ENCODE data around the gene MAGEA6.
"Not testable (repeated sequence)": the region's sequence is repeated elsewhere in the genome, so short reads cannot be mapped to it uniquely, and the experiment has no call there.

Gene MAGEA6, protein sequence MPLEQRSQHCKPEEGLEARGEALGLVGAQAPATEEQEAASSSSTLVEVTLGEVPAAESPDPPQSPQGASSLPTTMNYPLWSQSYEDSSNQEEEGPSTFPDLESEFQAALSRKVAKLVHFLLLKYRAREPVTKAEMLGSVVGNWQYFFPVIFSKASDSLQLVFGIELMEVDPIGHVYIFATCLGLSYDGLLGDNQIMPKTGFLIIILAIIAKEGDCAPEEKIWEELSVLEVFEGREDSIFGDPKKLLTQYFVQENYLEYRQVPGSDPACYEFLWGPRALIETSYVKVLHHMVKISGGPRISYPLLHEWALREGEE

DNA sequence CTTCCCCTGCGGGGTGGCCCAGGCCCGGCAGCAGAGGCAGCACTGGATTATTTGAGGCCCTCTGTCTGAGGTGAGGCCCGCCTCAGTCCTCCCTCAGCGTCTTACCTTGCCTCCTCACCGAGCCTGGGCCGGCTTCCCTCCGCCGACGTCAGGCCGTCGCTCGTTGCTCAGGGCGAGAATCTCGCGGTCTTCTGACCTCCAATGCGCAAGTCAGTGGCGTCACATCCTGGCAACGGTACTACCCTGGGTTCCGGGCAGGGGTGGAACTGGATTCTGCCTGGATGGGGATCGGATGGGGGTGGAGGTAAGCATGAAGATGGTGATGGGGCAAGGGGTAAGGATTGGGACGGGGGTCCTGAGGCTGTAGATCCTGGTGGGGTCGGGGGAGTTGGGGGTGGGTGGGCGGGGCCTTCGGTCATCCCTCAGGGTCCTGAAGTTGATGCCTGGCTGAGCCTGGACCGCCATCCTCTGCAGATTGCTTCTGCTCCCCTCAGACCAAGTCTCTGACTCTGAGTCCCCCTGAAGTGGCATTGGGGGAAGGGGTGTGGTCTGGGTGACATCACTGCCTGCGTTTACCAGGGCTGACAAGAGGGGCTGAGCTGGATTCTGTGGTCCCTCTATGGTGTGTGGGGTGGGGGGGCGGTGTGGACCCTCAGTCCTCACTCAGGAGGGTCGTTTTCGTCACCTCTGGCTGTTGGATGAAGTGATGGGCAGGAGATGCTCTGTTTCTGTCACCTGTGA lies at the start of gene MAGEA6:
TSS of gene MAGEA6 (minus strand) at position 141 of the 741 bp plus-strand sequence. CDS start 2,039 bp downstream, outside the sequence.
- not testable (repeated sequence) for H3K9me3 ChIP-seq (ENCODE audit: low read length); H3K4me1 ChIP-seq (ENCODE audit: insufficient read depth, low read length); H3K36me3 ChIP-seq (ENCODE audit: insufficient read depth, low read length); H3K27me3 ChIP-seq (ENCODE audit: control insufficient read depth in 1 of 2, insufficient read depth in 2 of 2, low read length in 2 of 2); H3K9ac ChIP-seq (ENCODE audit: low read length); H3K27ac ChIP-seq (ENCODE audit: low read depth, low read length); H3K4me3 ChIP-seq (ENCODE audit: low read depth in 1 of 2, low read length in 2 of 2)

DNA sequence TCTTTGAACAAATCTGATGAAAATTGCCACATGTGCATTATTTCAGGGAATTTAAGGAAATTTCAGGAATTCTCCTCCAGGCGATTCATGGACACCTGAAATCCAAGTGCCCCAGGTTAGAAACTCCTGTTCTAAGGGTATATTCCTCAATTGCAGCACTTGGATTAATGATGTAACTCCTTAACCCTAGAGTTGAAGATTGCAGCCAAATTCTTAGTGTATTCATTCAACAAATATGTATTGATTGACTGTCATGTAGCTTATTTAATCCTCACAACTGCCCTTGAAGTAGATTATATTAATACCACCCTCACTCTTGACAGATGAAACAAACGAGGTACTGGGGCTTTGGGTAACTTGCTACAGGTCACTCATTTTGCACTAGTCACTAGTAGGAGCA lies 49.8 kb upstream of the MAGEA6 start:
- H3K4me3 ChIP-seq (ENCODE audit: low read depth in 1 of 2, low read length in 2 of 2): no peak overlapping the region
- H3K36me3 ChIP-seq (ENCODE audit: insufficient read depth, low read length): no peaks in the 10 kb centered on the region
- H3K4me1 ChIP-seq (ENCODE audit: insufficient read depth, low read length): no peaks in the 10 kb centered on the region

DNA sequence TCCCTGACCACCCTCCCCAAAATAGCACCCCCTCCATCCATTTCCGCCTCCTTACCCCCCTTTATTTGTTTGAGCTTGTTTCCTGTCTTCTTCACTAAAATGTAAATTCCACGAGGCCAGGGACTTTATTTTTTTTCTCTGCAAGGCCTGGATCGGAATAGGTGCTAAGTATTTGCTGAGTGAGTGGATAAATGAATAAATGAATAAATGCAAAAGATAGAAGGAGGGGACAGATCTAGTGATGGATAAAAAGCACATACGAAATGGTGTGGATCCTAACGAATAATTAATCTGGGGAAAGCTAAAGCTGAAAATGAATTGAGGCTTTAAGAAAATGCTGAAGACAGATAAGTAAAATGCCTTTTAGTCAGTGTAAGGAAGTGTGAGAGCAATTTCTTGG lies 48.9 kb upstream of the MAGEA6 start:
- Histone ChIP-seq H3K27ac (ENCODE audit: low read depth, low read length) (no peak overlapping the region), H3K27me3 (ENCODE audit: control insufficient read depth in 1 of 2, insufficient read depth in 2 of 2, low read length in 2 of 2) (no peaks in the 10 kb centered on the region), H3K9me3 (ENCODE audit: low read length) (no peaks in the 10 kb centered on the region), H3K9ac (ENCODE audit: low read length) (no peak overlapping the region), H3K4me3 (ENCODE audit: low read depth in 1 of 2, low read length in 2 of 2) (no peak overlapping the region), H3K36me3 (ENCODE audit: insufficient read depth, low read length) (no peaks in the 10 kb centered on the region), H3K4me1 (ENCODE audit: insufficient read depth, low read length) (no peaks in the 10 kb centered on the region)

More for the DNA sequence above, 49.8 kb upstream of the MAGEA6 start:
- H3K9ac ChIP-seq (ENCODE audit: low read length): no peak overlapping the region
- no peaks in the 10 kb centered on the region for H3K9me3 ChIP-seq (ENCODE audit: low read length)
- peaks cover 0 to 3% of the 10 kb centered on the region in 2 donors for H3K27me3 ChIP-seq (ENCODE audit: control insufficient read depth in 1 of 2, insufficient read depth in 2 of 2, low read length in 2 of 2)
- no peak overlapping the region for H3K27ac ChIP-seq (ENCODE audit: low read depth, low read length)

DNA sequence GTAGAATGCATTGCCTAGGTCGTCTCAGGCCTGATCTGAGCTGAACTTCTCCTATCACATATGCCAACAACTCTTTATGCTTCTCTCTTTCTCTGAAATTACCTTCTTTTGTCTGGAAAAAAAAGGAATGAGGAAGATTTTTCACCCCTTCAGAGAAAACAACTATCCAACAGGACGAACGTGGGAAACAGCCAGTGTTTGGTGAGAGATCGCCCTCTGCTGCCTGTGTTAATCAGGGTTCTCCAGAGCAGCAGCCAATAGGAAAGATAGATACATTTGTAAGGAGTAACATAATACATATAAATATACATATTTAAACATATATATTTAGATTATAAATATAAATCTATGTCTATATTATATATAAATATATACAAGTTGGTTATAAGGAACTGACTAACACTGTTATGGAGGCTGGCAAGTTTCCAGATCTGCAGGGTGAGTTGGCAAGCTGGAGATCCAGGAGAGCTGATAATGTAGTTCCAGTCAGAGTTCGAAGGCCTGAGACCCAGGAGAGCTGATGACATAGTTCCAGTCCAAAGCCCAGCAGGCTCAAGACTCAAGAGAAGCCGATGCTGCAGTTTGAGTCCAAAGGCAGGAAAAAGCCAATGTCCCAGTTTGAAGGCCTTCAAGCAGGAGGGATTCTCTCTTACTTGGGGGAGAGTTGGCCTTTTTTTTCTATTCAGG lies 47.7 kb upstream of the MAGEA6 start:
- Histone ChIP-seq H3K4me1 (ENCODE audit: insufficient read depth, low read length) (no peaks in the 10 kb centered on the region), H3K4me3 (ENCODE audit: low read depth in 1 of 2, low read length in 2 of 2) (no peak overlapping the region), H3K9ac (ENCODE audit: low read length) (no peak overlapping the region), H3K36me3 (ENCODE audit: insufficient read depth, low read length) (no peaks in the 10 kb centered on the region), H3K27ac (ENCODE audit: low read depth, low read length) (no peak overlapping the region), H3K27me3 (ENCODE audit: control insufficient read depth in 1 of 2, insufficient read depth in 2 of 2, low read length in 2 of 2) (no peaks in the 10 kb centered on the region), H3K9me3 (ENCODE audit: low read length) (no peaks in the 10 kb centered on the region)

DNA sequence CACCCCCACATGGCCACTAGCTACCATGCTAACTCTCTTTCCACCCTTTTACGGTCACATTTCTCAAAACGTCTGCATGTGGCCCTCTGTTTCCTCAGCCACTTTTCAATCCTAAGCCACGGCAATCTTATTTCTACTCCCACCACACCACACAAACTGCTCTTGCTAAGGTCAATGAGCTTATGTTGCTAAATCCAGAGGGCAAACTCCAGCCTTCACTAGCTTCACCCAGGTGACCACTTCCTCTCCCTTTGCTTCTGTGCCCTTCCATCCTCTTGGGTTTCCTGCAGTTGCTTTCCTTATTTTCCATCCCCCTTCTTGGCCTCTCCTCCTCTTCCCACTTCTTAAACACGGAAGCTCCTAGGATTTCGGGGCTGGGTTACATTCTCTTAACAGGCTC lies 44.6 kb upstream of the MAGEA6 start:
- H3K9me3 ChIP-seq (ENCODE audit: low read length): no peaks in the 10 kb centered on the region
- peaks cover 0 to 5% of the 10 kb centered on the region in 2 donors for H3K27me3 ChIP-seq (ENCODE audit: control insufficient read depth in 1 of 2, insufficient read depth in 2 of 2, low read length in 2 of 2)
- H3K9ac ChIP-seq (ENCODE audit: low read length): no peak overlapping the region
- H3K36me3 ChIP-seq (ENCODE audit: insufficient read depth, low read length): no peaks in the 10 kb centered on the region
- H3K4me3 ChIP-seq (ENCODE audit: low read depth in 1 of 2, low read length in 2 of 2): no peak overlapping the region
- no peak overlapping the region for H3K27ac ChIP-seq (ENCODE audit: low read depth, low read length)
- no peaks in the 10 kb centered on the region for H3K4me1 ChIP-seq (ENCODE audit: insufficient read depth, low read length)

DNA sequence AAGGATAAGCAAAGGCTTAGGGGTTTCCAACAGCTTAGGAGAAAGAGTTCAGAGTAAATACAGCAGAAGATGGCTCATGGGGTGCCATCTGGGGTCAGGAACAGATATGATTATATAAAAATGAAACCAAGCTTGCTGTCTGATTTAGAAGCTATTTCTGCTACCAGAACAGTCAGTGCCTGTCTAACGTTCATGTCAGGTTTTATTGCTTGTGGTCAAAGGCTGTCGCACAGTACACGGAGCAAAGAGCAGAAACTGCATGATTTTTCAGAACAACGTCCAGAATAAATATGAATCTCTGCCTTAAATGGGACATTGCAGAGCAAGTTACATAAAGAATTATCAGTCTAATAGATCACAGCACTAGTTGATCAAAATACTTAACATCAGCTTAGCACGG lies 43.7 kb upstream of the MAGEA6 start:
- Histone ChIP-seq H3K27ac (ENCODE audit: low read depth, low read length) (no peak overlapping the region), H3K27me3 (ENCODE audit: control insufficient read depth in 1 of 2, insufficient read depth in 2 of 2, low read length in 2 of 2) (peaks cover 0 to 5% of the 10 kb centered on the region in 2 donors), H3K9ac (ENCODE audit: low read length) (no peak overlapping the region), H3K36me3 (ENCODE audit: insufficient read depth, low read length) (no peaks in the 10 kb centered on the region), H3K4me1 (ENCODE audit: insufficient read depth, low read length) (no peaks in the 10 kb centered on the region), H3K9me3 (ENCODE audit: low read length) (no peaks in the 10 kb centered on the region), H3K4me3 (ENCODE audit: low read depth in 1 of 2, low read length in 2 of 2) (no peak overlapping the region)

DNA sequence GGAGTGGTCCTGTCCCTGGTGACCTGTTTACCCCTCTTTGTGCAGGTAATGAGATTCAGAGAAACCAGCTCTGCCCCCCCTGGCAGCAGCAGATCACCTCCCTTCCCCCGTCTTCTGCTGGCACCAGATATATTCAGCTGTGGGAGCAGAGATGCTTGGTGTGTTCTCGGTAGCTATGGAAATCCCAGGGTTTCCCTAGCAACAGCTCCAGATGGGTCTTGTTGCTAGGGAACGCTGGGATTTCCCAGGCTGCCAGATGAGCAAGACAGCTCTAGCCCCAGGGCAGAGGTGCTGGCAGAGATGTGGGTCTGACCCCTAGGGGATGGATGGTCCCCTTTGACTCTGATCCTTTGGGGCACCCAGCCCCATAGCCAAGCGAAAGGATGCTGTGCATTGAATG lies 40.9 kb upstream of the MAGEA6 start:
- no peak overlapping the region for H3K9ac ChIP-seq (ENCODE audit: low read length)
- no peaks in the 10 kb centered on the region for H3K36me3 ChIP-seq (ENCODE audit: insufficient read depth, low read length)
- H3K27ac ChIP-seq (ENCODE audit: low read depth, low read length): no peak overlapping the region
- no peak overlapping the region for H3K4me3 ChIP-seq (ENCODE audit: low read depth in 1 of 2, low read length in 2 of 2)
- H3K4me1 ChIP-seq (ENCODE audit: insufficient read depth, low read length): no peaks in the 10 kb centered on the region
- H3K27me3 ChIP-seq (ENCODE audit: control insufficient read depth in 1 of 2, insufficient read depth in 2 of 2, low read length in 2 of 2): peaks cover 0 to 5% of the 10 kb centered on the region in 2 donors
- H3K9me3 ChIP-seq (ENCODE audit: low read length): no peaks in the 10 kb centered on the region

DNA sequence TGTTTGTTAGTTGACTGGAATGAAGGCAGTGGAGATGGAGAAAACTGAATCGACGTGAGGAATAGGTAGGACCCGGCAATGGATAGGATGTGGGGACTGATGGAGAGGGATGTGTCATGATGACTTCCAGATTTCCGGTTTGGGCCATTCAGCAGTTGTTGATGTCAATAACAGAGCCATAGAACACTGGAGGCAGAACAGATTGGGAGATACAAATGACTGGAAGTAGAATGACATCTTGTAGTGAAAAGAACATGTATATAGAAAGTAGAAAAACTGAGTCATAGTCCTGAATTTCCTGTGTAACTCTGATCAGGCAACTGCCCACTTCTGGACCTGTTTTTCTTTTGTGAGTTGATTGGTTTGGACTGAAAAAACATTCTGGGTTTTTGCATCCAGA lies 36.5 kb upstream of the MAGEA6 start:
- Histone ChIP-seq H3K27me3 (ENCODE audit: control insufficient read depth in 1 of 2, insufficient read depth in 2 of 2, low read length in 2 of 2) (no peaks in the 10 kb centered on the region), H3K9ac (ENCODE audit: low read length) (no peak overlapping the region), H3K4me3 (ENCODE audit: low read depth in 1 of 2, low read length in 2 of 2) (no peak overlapping the region), H3K9me3 (ENCODE audit: low read length) (no peaks in the 10 kb centered on the region), H3K4me1 (ENCODE audit: insufficient read depth, low read length) (no peaks in the 10 kb centered on the region), H3K36me3 (ENCODE audit: insufficient read depth, low read length) (no peaks in the 10 kb centered on the region), H3K27ac (ENCODE audit: low read depth, low read length) (no peak overlapping the region)

DNA sequence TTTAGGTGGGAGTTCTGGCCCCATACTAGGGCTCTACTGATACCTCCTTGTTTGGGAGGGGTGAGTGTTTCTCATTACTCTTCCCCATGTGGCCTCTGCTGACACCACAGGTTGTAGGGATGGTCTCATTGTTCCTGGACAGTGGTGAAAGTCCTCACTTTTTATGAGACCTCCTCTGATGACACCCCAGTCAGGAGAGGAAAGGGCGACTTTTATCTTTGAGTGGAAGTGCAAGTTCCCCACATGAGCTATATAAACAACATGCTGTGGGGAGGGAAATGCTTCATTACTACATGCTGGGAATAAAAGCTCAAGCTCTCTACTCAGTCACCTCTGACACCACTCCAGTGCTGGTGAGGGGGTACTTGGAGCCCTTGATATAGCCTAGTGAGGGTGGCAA lies 29.5 kb upstream of the MAGEA6 start:
- no peak overlapping the region for H3K27ac ChIP-seq (ENCODE audit: low read depth, low read length)
- H3K36me3 ChIP-seq (ENCODE audit: insufficient read depth, low read length): no peaks in the 10 kb centered on the region
- H3K4me1 ChIP-seq (ENCODE audit: insufficient read depth, low read length): no peaks in the 10 kb centered on the region
- no peak overlapping the region for H3K4me3 ChIP-seq (ENCODE audit: low read depth in 1 of 2, low read length in 2 of 2)
- no peaks in the 10 kb centered on the region for H3K27me3 ChIP-seq (ENCODE audit: control insufficient read depth in 1 of 2, insufficient read depth in 2 of 2, low read length in 2 of 2)
- H3K9ac ChIP-seq (ENCODE audit: low read length): no peak overlapping the region
- no peaks in the 10 kb centered on the region for H3K9me3 ChIP-seq (ENCODE audit: low read length)

DNA sequence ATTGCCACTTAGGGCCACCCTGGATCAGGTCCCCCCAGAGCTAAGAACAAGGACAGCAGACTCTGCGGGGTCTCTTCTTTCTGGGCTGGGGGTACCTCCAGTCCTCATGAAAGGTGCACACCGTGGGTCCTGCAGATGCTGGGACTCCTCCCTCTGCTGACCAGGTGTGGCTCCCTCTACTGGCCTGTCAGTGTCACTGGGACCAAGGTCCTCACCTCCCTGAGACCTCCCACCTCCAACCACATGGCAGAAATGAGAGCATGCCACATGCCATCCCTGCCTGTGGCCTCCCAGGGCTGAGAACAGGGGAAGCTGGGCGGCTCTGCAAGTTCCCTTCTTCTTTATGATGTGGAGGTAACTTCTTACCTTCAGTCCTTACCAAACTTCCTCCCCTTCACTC lies 17.6 kb upstream of the MAGEA6 start:
- H3K36me3 ChIP-seq (ENCODE audit: insufficient read depth, low read length); H3K4me3 ChIP-seq (ENCODE audit: low read depth in 1 of 2, low read length in 2 of 2); H3K9me3 ChIP-seq (ENCODE audit: low read length); H3K27me3 ChIP-seq (ENCODE audit: control insufficient read depth in 1 of 2, insufficient read depth in 2 of 2, low read length in 2 of 2); H3K4me1 ChIP-seq (ENCODE audit: insufficient read depth, low read length); H3K9ac ChIP-seq (ENCODE audit: low read length); H3K27ac ChIP-seq (ENCODE audit: low read depth, low read length): not testable (repeated sequence)

DNA sequence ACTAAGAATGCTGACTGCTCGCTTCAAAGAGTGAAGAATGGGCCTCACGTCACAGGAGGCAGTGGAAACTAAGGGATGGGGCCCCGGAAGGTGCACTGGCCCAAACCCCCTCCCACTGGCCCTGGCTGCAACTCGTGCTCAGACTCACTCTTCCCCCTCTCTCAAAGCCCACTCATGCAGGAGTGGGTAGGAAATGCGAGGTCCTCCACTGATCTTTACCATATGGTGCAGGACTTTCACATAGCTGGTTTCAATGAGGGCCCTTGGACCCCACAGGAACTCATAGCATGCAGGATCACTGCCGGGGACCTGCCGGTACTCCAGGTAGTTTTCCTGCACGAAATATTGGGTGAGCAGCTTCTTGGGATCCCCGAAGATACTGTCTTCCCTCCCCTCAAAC lies 2.9 kb downstream of the MAGEA6 start:
- H3K4me3 ChIP-seq (ENCODE audit: low read depth in 1 of 2, low read length in 2 of 2); H3K9ac ChIP-seq (ENCODE audit: low read length); H3K36me3 ChIP-seq (ENCODE audit: insufficient read depth, low read length); H3K27me3 ChIP-seq (ENCODE audit: control insufficient read depth in 1 of 2, insufficient read depth in 2 of 2, low read length in 2 of 2); H3K9me3 ChIP-seq (ENCODE audit: low read length); H3K27ac ChIP-seq (ENCODE audit: low read depth, low read length); H3K4me1 ChIP-seq (ENCODE audit: insufficient read depth, low read length): not testable (repeated sequence)
